ENCODE data around the gene ZNF280A.

- TF ChIP-seq CTCF (IDR thresholded peaks at IDR 0.05) (no peak), POLR2A (IDR thresholded peaks at IDR 0.05) (no peak), POLR2AphosphoS5 (IDR thresholded peaks at IDR 0.05) (no peak)
These were observed 21.8 kb downstream of the ZNF280A start for GRCh38 chr22:22498267-22498666.

Measured in breast epithelium (tissue), 3 donors.